Breast epithelium (tissue), 4 donors: ENCODE data around the gene LRRC66. TPM values are rescaled to one million over a fixed set of nuclear protein-coding genes. Genes with fewer than 3 reads are reported as not detected.

Experiments
- DNase-seq, 2 donors: peaks; one replicate each; pipeline ENCODE4 v3.0.0-alpha.2; 2019; ENCODE audit warnings: low spot score in 2 of 2
- H3K27ac ChIP-seq, 2 donors: fragments of 200-600 bp; sonication (generic) in 1 of 2; one replicate each; pipeline ENCODE4 v1.5.1; 2016 to 2019; ENCODE audit warnings: mild to moderate bottlenecking in 1 of 2
- H3K27me3 ChIP-seq, 2 donors: fragments of 200-600 bp; sonication (generic) in 1 of 2; one replicate each; pipeline versions ENCODE4 v1.5.1 to v1.6.0; 2017 to 2019; ENCODE audit warnings: control low read depth in 1 of 2, mild to moderate bottlenecking in 1 of 2
- H3K36me3 ChIP-seq: fragments of 200-600 bp; one replicate; pipeline ENCODE4 v1.5.1; 2019
- H3K4me1 ChIP-seq, 2 donors: fragments of 200-600 bp; sonication (generic); one replicate each; pipeline ENCODE4 v1.5.1; 2016 to 2019; ENCODE audit warnings: control low read depth in 1 of 2
- H3K4me3 ChIP-seq, 3 donors: fragments of 200-600 bp; sonication (generic); 1 replicate in 2 of 3; 2 replicates in 1 of 3; pipeline ENCODE4 v1.5.1; 2016 to 2019; ENCODE audit warnings: mild to moderate bottlenecking in 3 of 3, moderate library complexity in 2 of 3
- H3K9me3 ChIP-seq, 2 donors: fragments of 200-600 bp; sonication (generic) in 1 of 2; one replicate each; pipeline ENCODE4 v1.5.1; 2016 to 2019; ENCODE audit warnings: control low read depth in 1 of 2
- CTCF ChIP-seq, 3 donors: fragments of 450-650 bp; IDR thresholded peaks; one replicate each; pipeline ENCODE4 v1.5.1; 2016 to 2017; ENCODE audit warnings: antibody characterized with exemption in 3 of 3, mild to moderate bottlenecking in 3 of 3, moderate library complexity in 3 of 3
- POLR2A ChIP-seq: fragments of 450-650 bp; IDR thresholded peaks from one replicate; pipeline ENCODE4 v1.6.1; 2016; ENCODE audit warnings: antibody characterized with exemption, mild to moderate bottlenecking, moderate library complexity
- POLR2AphosphoS5 ChIP-seq, 3 donors: sonication (generic); formaldehyde crosslinking; IDR thresholded peaks; one replicate each; pipeline ENCODE4 v1.6.1; 2017; ENCODE audit warnings: antibody characterized with exemption in 3 of 3
- intact Hi-C: fragments of 100-400 bp; cut with DNase I; formaldehyde crosslinking; loops from one replicate; pipeline ENCODE4 v1.15.1; 2023; ENCODE audit warnings: low total_unique reads
- total RNA-seq, 3 donors: library from RNA; depleted of rRNA; stranded (reverse); fragments of >200 nt; gene quantifications; one replicate each; pipeline ENCODE4 v1.1.0, GENCODE V29; 2016

LRRC66 gene
- total RNA-seq, 3 donors from 2014 or later, result 0.29 to 0.48 (median 0.33) TPM

GRCh38 chr4:51997647-51998046, 22.5 kb downstream of the LRRC66 start:
- TF ChIP-seq POLR2A (no peak), CTCF (IDR thresholded peaks at IDR 0.05) (no peak), POLR2AphosphoS5 (IDR thresholded peaks at IDR 0.05) (no peak)

GRCh38 chr4:51995647-51996220, 24.4 kb downstream of the LRRC66 start:
- H3K4me1 ChIP-seq, result no peaks in the 10 kb centered on the region
- no peak overlapping the region for H3K4me3 ChIP-seq
- H3K27me3 ChIP-seq, result no peaks in the 10 kb centered on the region
- no peak for TF ChIP-seq POLR2AphosphoS5 (IDR thresholded peaks at IDR 0.05)
- H3K9me3 ChIP-seq, result no peaks in the 10 kb centered on the region
- DNase-seq, result no peak
- H3K36me3 ChIP-seq, result no peaks in the 10 kb centered on the region
- intact Hi-C loops, result no loop called here
- no peak overlapping the region for H3K27ac ChIP-seq

More at GRCh38 chr4:51997647-51998046, 22.5 kb downstream of the LRRC66 start:
- no peak for DNase-seq
- Histone ChIP-seq H3K27ac (no peak overlapping the region), H3K36me3 (no peaks in the 10 kb centered on the region), H3K4me3 (no peak overlapping the region), H3K9me3 (no peaks in the 10 kb centered on the region), H3K4me1 (no peaks in the 10 kb centered on the region), H3K27me3 (no peaks in the 10 kb centered on the region)
- intact Hi-C loops, result no loop called here

GRCh38 chr4:51965862-51966261, 54.3 kb downstream of the LRRC66 start:
- intact Hi-C loops, result no loop called here
- TF ChIP-seq CTCF (IDR thresholded peaks at IDR 0.05), result no peak
- TF ChIP-seq POLR2AphosphoS5 (IDR thresholded peaks at IDR 0.05), result no peak
- no peak for TF ChIP-seq POLR2A

GRCh38 chr4:51963841-51964517, 56.2 kb downstream of the LRRC66 start:
- peaks cover 0 to 6% of the 10 kb centered on the region in 2 donors for H3K9me3 ChIP-seq
- H3K27me3 ChIP-seq, result no peaks in the 10 kb centered on the region
- no peak for DNase-seq
- H3K36me3 ChIP-seq, result no peaks in the 10 kb centered on the region
- no peak overlapping the region for H3K27ac ChIP-seq
- TF ChIP-seq CTCF (IDR thresholded peaks at IDR 0.05), result no peak
- no peak for TF ChIP-seq POLR2AphosphoS5 (IDR thresholded peaks at IDR 0.05)
- TF ChIP-seq POLR2A, result no peak
- intact Hi-C loops, result no loop called here
- H3K4me3 ChIP-seq, result no peak overlapping the region
- no peaks in the 10 kb centered on the region for H3K4me1 ChIP-seq

More at GRCh38 chr4:51965862-51966261, 54.3 kb downstream of the LRRC66 start:
- no peaks in the 10 kb centered on the region for H3K4me1 ChIP-seq
- H3K9me3 ChIP-seq, result peaks cover 0 to 6% of the 10 kb centered on the region in 2 donors
- no peak for DNase-seq
- no peak overlapping the region for H3K27ac ChIP-seq
- no peaks in the 10 kb centered on the region for H3K27me3 ChIP-seq
- no peak overlapping the region for H3K4me3 ChIP-seq
- H3K36me3 ChIP-seq, result no peaks in the 10 kb centered on the region

GRCh38 chr4:51960486-51960885, 59.7 kb downstream of the LRRC66 start:
- TF ChIP-seq CTCF (IDR thresholded peaks at IDR 0.05), result no peak
- TF ChIP-seq POLR2AphosphoS5 (IDR thresholded peaks at IDR 0.05), result no peak
- no peak for TF ChIP-seq POLR2A
- DNase-seq, result no peak
- Histone ChIP-seq H3K27me3 (no peaks in the 10 kb centered on the region), H3K27ac (no peak overlapping the region), H3K4me3 (no peak overlapping the region), H3K9me3 (no peaks in the 10 kb centered on the region), H3K36me3 (no peaks in the 10 kb centered on the region), H3K4me1 (no peaks in the 10 kb centered on the region)
- intact Hi-C loops, result no loop called here
